SK-N-SH (cell line): ENCODE results near the gene ARAP1. TPM values are rescaled to one million over a fixed set of nuclear protein-coding genes. Genes with fewer than 3 reads are reported as not detected.

Experiments used
- CTCF ChIA-PET: fragments of 300-600, 350-600 bp; formaldehyde crosslinking; extraction: SDS; loops from one replicate; lab custom pipeline; 2021; lab: Yijun Ruan, JAX
- POLR2A ChIA-PET: fragments of 350-600 bp; sonication (Branson Sonifier 250); formaldehyde crosslinking; extraction: SDS; loops from one replicate; lab custom pipeline; 2020; ENCODE audit warnings: antibody characterized with exemption, inconsistent platforms; lab: Yijun Ruan, JAX
- DNase-seq: peaks from one replicate; pipeline ENCODE4 v3.0.0; 2012
- H2AFZ ChIP-seq: fragments of 200-600 bp; sonication (generic); 2 replicates; pipeline ENCODE4 v1.8.1; 2016; ENCODE audit warnings: antibody characterized with exemption, mild to moderate bottlenecking, low read depth
- H3F3A ChIP-seq: fragments of 200-600 bp; sonication (generic); replicated peaks from 2 replicates; pipeline ENCODE3; 2016; ENCODE audit warnings: antibody characterized with exemption, mild to moderate bottlenecking; ENCODE audit not compliant: insufficient read depth
- H3K27ac ChIP-seq, 2 experiments: fragments of 200-500 bp in 1 of 2; fragments of 200-600 bp in 1 of 2; sonication (Bioruptor generic) in 1 of 2; sonication (generic), shearing (Covaris generic) in 1 of 2; 2 replicates each; pipeline versions ENCODE4 v1.5.1 to v1.6.1; 2014 to 2016; ENCODE audit warnings: low read depth in 2 of 2, inconsistent platforms in 1 of 2, low read length in 1 of 2, mild to moderate bottlenecking in 1 of 2, mixed read lengths in 1 of 2
- H3K27me3 ChIP-seq: fragments of 200-600 bp; sonication (generic), shearing (Covaris generic); 2 replicates; pipeline ENCODE4 v1.6.1; 2016; ENCODE audit warnings: mixed run types; ENCODE audit not compliant: insufficient read depth
- H3K36me3 ChIP-seq, 2 experiments: fragments of 200-500 bp in 1 of 2; fragments of 200-600 bp in 1 of 2; sonication (Bioruptor generic) in 1 of 2; sonication (generic) in 1 of 2; replicated peaks in 1 of 2; 2 replicates each; pipeline versions ENCODE3 to v1.5.1; 2014 to 2016; ENCODE audit warnings: low read length in 1 of 2, mild to moderate bottlenecking in 1 of 2; ENCODE audit not compliant: insufficient read depth in 2 of 2, control insufficient read depth in 1 of 2
- H3K4me1 ChIP-seq, 2 experiments: fragments of 200-500 bp in 1 of 2; fragments of 200-600 bp in 1 of 2; sonication (Bioruptor generic) in 1 of 2; sonication (generic), shearing (Covaris generic) in 1 of 2; 2 replicates each; pipeline versions ENCODE4 v1.5.1 to v1.6.1; 2014 to 2016; ENCODE audit warnings: low read depth in 1 of 2, low read length in 1 of 2, mixed run types in 1 of 2; ENCODE audit not compliant: insufficient read depth in 2 of 2, control insufficient read depth in 1 of 2
- H3K4me2 ChIP-seq: fragments of 200-600 bp; sonication (generic), shearing (Covaris generic); 2 replicates; pipeline ENCODE4 v1.6.1; 2017; ENCODE audit warnings: mixed run types
- H3K4me3 ChIP-seq, 2 experiments: fragments of 200-500 bp in 1 of 2; fragments of 200-600 bp in 1 of 2; sonication (Bioruptor generic) in 1 of 2; sonication (generic), shearing (Covaris generic) in 1 of 2; 2 replicates each; pipeline versions ENCODE4 v1.5.1 to v1.8.1; 2014 to 2016; ENCODE audit warnings: low read depth in 2 of 2, inconsistent platforms in 1 of 2, low read length in 1 of 2, mild to moderate bottlenecking in 1 of 2, mixed read lengths in 1 of 2, moderate library complexity in 1 of 2
- H3K79me2 ChIP-seq: fragments of 200-600 bp; sonication (generic); 2 replicates; pipeline ENCODE4 v1.8.1; 2017; ENCODE audit warnings: mild to moderate bottlenecking; ENCODE audit not compliant: insufficient read depth
- H3K9ac ChIP-seq: fragments of 200-600 bp; sonication (generic); 2 replicates; pipeline ENCODE4 v1.6.1; 2017; ENCODE audit warnings: mixed run types
- H3K9me2 ChIP-seq: fragments of 200-600 bp; sonication (generic); 2 replicates; pipeline ENCODE4 v1.6.1; 2017; ENCODE audit warnings: mixed run types
- H3K9me3 ChIP-seq: fragments of 200-600 bp; sonication (generic); 2 replicates; pipeline ENCODE4 v1.6.1; 2017; ENCODE audit warnings: mixed run types, mild to moderate bottlenecking, moderate library complexity
- H4K20me1 ChIP-seq: fragments of 200-600 bp; sonication (generic); 2 replicates; pipeline ENCODE4 v1.6.1; 2017; ENCODE audit warnings: mild to moderate bottlenecking, mixed run types; ENCODE audit not compliant: insufficient read depth
- FOSL2 ChIP-seq: IDR thresholded peaks from 2 replicates; pipeline ENCODE4 v1.4.0; 2012; ENCODE audit warnings: low read depth, mild to moderate bottlenecking, moderate library complexity, borderline replicate concordance
- FOXJ3 ChIP-seq: sonication (generic); formaldehyde crosslinking; IDR thresholded peaks from 2 replicates; pipeline ENCODE4 v1.5.1; 2020; ENCODE audit warnings: mild to moderate bottlenecking, missing genetic modification reagents
- GABPA ChIP-seq: IDR thresholded peaks from 2 replicates; pipeline ENCODE4 v1.4.0; 2012; ENCODE audit warnings: low read depth, mild to moderate bottlenecking
- GATA2 ChIP-seq: sonication (generic); formaldehyde crosslinking; IDR thresholded peaks from 2 replicates; pipeline ENCODE4 v1.5.0; 2020; ENCODE audit warnings: mild to moderate bottlenecking, missing genetic modification reagents
- MXI1 ChIP-seq: IDR thresholded peaks from 2 replicates; pipeline ENCODE4 v1.6.1; 2012; ENCODE audit warnings: mild to moderate bottlenecking, low read depth, low read length, improper control_type of control experiment
- NFIC ChIP-seq: IDR thresholded peaks from 2 replicates; pipeline ENCODE4 v1.4.0; 2012; ENCODE audit warnings: borderline replicate concordance
- POLR2AphosphoS5 ChIP-seq: IDR thresholded peaks from 2 replicates; pipeline ENCODE4 v1.6.1; 2012; ENCODE audit warnings: low read depth, low read length
- RXRA ChIP-seq: IDR thresholded peaks from 2 replicates; pipeline ENCODE4 v1.4.0; 2012; ENCODE audit warnings: low read depth, mild to moderate bottlenecking, borderline replicate concordance
- TAF1 ChIP-seq: IDR thresholded peaks from 2 replicates; pipeline ENCODE4 v1.6.1; 2012; ENCODE audit warnings: low read depth, mild to moderate bottlenecking, low read length, moderate library complexity, borderline replicate concordance
- TCF12 ChIP-seq: IDR thresholded peaks from 2 replicates; pipeline ENCODE4 v1.4.0; 2012
- YY1 ChIP-seq: IDR thresholded peaks from 2 replicates; pipeline ENCODE4 v1.4.0; 2012; ENCODE audit warnings: low read depth, mild to moderate bottlenecking
- WGBS: methylation state at CpG from one replicate; pipeline ENCODE4 v1.1.6; 2017; ENCODE audit warnings: low lambda C conversion rate; 5-methylcytosine and 5-hydroxymethylcytosine counted together
- polyA plus RNA-seq, 3 experiments: library from polyadenylated mRNA; depleted of rRNA; stranded (reverse); fragments of >200 nt; gene quantifications; 2 replicates each; pipeline ENCODE4 v1.2.3, GENCODE V29; 2012
- TF ChIP-seq, protein P1 (sequence below): fragments of 150-350 bp; IDR thresholded peaks from 2 replicates; pipeline ENCODE4 v1.6.1; 2016; ENCODE audit warnings: mild to moderate bottlenecking, low read depth, low read length
- TF ChIP-seq, protein P2 (sequence below): fragments of 150-350 bp; IDR thresholded peaks from 2 replicates; pipeline ENCODE4 v1.6.1; 2017; ENCODE audit warnings: antibody characterized with exemption, low read length, low read depth, borderline replicate concordance
- TF ChIP-seq, protein P3 (sequence below): IDR thresholded peaks from 2 replicates; pipeline ENCODE4 v1.4.0; 2012; ENCODE audit warnings: low read depth
- TF ChIP-seq, protein P4 (sequence below): IDR thresholded peaks from 2 replicates; pipeline ENCODE4 v1.6.1; 2012; ENCODE audit warnings: mild to moderate bottlenecking, low read depth, low read length, moderate library complexity
- TF ChIP-seq, protein P5 (sequence below): IDR thresholded peaks from 2 replicates; pipeline ENCODE4 v1.4.0; 2012; ENCODE audit warnings: low read depth, borderline replicate concordance

The ARAP1 gene
- polyA plus RNA-seq, 1 of the 3 experiments (the other 2 are of a cell fraction), result 56.6 TPM

DNA sequence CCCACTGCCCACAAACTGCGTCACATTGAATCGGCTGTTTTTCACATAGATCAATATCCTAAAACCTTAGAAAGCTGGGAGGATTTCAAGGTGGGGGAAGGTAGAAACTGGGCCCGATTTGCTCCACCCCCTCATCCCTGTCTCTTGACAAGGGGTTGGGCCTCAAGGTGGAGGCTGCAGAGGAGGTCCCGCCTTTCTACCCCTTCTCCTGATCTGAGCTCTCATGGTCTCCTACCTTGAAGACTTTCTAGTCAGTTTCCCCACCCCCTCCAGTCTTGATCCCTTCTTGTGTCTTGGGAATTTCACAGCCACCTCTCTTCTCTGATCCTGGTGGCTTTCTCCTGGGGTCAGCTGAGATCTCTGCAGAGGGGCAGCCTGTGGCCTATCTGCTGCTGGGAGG lies 46.2 kb upstream of the ARAP1 start:
- Histone ChIP-seq H3K4me2 (no peak overlapping the region), H3K4me3 (no peak overlapping the region), H2AFZ (no peak overlapping the region), H3K36me3 (no peaks in the 10 kb centered on the region), H3K4me1 (peaks cover 0 to 5% of the 10 kb centered on the region in 2 experiments; a peak in 1 of 4 replicates), H3F3A (no peaks in the 10 kb centered on the region), H3K27me3 (no peaks in the 10 kb centered on the region), H3K9me2 (no peaks in the 10 kb centered on the region), H3K27ac (no peak overlapping the region), H3K9ac (no peak overlapping the region), H4K20me1 (no peaks in the 10 kb centered on the region), H3K79me2 (no peaks in the 10 kb centered on the region), H3K9me3 (no peaks in the 10 kb centered on the region)
- CTCF ChIA-PET, result interaction anchor here (1.6 kb wide), 1 partner anchor 74 kb away, joined by 4 read pairs; no protein-coding TSS in a partner anchor
- POLR2A ChIA-PET, result interaction anchor here (0.6 kb wide), 1 partner anchor 16 kb away, joined by 4 read pairs; no protein-coding TSS in a partner anchor
- no peak for DNase-seq
- TF ChIP-seq, protein P1, sequence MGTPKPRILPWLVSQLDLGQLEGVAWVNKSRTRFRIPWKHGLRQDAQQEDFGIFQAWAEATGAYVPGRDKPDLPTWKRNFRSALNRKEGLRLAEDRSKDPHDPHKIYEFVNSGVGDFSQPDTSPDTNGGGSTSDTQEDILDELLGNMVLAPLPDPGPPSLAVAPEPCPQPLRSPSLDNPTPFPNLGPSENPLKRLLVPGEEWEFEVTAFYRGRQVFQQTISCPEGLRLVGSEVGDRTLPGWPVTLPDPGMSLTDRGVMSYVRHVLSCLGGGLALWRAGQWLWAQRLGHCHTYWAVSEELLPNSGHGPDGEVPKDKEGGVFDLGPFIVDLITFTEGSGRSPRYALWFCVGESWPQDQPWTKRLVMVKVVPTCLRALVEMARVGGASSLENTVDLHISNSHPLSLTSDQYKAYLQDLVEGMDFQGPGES, result no peak
- TF ChIP-seq, protein P2, sequence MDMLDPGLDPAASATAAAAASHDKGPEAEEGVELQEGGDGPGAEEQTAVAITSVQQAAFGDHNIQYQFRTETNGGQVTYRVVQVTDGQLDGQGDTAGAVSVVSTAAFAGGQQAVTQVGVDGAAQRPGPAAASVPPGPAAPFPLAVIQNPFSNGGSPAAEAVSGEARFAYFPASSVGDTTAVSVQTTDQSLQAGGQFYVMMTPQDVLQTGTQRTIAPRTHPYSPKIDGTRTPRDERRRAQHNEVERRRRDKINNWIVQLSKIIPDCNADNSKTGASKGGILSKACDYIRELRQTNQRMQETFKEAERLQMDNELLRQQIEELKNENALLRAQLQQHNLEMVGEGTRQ, result no peak
- TF ChIP-seq, protein P3, sequence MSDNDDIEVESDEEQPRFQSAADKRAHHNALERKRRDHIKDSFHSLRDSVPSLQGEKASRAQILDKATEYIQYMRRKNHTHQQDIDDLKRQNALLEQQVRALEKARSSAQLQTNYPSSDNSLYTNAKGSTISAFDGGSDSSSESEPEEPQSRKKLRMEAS, result no peak
- TF ChIP-seq FOSL2, result no peak
- 75% methylated on average over 4 of the region's 4 CpGs for WGBS

DNA sequence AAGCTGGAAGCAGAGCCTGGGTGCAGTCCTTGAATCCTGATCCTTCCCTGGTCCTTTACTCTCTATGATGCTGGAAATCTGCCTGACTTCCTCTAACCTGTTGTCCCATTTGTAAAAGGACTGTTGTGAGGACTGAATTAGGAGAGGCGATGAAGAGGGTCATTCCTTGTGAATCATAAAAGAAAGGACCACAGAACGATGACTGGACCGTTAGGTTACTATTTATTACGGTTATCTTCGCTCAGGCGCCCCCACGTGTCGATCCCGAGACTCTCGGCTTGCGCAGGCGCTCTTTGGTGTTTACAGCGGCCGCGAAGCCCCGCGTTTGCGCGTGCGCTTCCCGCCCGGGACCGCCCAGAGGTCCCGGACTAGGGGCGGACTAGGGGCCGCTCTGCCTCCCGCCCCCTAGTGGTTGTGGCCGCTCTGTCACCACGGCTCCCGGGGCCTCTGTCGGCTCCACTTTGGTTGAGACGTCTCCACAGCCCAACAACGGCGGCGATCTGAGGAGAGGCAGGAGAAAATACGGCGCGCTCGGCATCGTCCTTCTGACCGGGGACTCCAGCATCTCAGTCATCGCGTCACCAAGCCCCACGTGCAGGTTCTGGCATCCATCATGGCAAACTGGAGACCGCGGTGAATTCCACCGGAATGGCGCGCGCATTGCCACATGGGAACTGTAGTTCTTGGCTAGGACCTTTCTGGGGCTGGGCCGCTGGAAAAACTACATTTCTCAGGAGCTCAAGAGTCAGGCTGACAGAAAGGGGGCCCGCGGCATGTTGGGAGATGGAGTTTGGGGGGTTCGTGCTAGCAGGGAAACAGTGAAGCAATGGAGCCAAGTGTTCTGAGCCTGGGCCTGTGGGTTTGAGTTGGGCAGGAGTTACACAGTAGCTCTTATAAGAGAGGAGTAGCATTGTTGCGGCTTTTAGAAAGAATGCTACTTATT lies 41.5 kb upstream of the ARAP1 start, which contains the start of gene STARD10:
STARD10 (minus strand) TSS at position 623 of the 943 bp plus-strand sequence. CDS start 12,866 bp downstream, outside the sequence.
- WGBS, result 5% methylated on average over 20 of the region's 55 CpGs
- peak; percentile 99 for DNase-seq
- Histone ChIP-seq H3K9ac (peak within 1 kb of the TSS; percentile 69; the same call in 1 of the 2 replicates), H3K36me3 (no peaks in the 10 kb centered on the region), H2AFZ (peak within 1 kb of the TSS; percentile 92), H3K27me3 (no peaks in the 10 kb centered on the region), H3K9me3 (no peaks in the 10 kb centered on the region), H3F3A (no peaks in the 10 kb centered on the region), H3K27ac (peak within 1 kb of the TSS; percentile 66 to 91), H4K20me1 (no peaks in the 10 kb centered on the region), H3K9me2 (no peaks in the 10 kb centered on the region), H3K4me2 (peak within 1 kb of the TSS; percentile 80), H3K79me2 (no peaks in the 10 kb centered on the region), H3K4me1 (peaks cover 9 to 26% of the 10 kb centered on the region in 2 experiments; a peak in 2 of 4 replicates), H3K4me3 (peak within 1 kb of the TSS; percentile 75 to 89)
- CTCF ChIA-PET, result interaction anchor here (0.6 to 4.7 kb wide), 38 partner anchors 9 to 535 kb away, joined by 3 to 198 read pairs (median 4); partner anchors contain the start of genes ARAP1 and FCHSD2
- POLR2A ChIA-PET, result interaction anchor here (0.5 to 2.2 kb wide), 7 partner anchors 18 to 349 kb away, joined by 3 to 5 read pairs (median 4); partner anchors contain the start of gene FCHSD2
- peak; percentile 24 for TF ChIP-seq TCF12
- TF ChIP-seq FOSL2, result 0 out of 2 replicates have a peak, but pooled peaks have one; percentile 6
- peak; percentile 36; the same call in 1 of the 2 replicates for TF ChIP-seq TAF1
- TF ChIP-seq GATA2, result peak; percentile 42; the same call in 1 of the 2 replicates
- no peak for TF ChIP-seq RXRA
- TF ChIP-seq MXI1, result peak; percentile 62
- peak; percentile 64 for TF ChIP-seq POLR2AphosphoS5
- no peak for TF ChIP-seq NFIC
- no peak for TF ChIP-seq FOXJ3
- peak; percentile 63 for TF ChIP-seq GABPA
- TF ChIP-seq YY1, result peak; percentile 91
- TF ChIP-seq, protein P4, sequence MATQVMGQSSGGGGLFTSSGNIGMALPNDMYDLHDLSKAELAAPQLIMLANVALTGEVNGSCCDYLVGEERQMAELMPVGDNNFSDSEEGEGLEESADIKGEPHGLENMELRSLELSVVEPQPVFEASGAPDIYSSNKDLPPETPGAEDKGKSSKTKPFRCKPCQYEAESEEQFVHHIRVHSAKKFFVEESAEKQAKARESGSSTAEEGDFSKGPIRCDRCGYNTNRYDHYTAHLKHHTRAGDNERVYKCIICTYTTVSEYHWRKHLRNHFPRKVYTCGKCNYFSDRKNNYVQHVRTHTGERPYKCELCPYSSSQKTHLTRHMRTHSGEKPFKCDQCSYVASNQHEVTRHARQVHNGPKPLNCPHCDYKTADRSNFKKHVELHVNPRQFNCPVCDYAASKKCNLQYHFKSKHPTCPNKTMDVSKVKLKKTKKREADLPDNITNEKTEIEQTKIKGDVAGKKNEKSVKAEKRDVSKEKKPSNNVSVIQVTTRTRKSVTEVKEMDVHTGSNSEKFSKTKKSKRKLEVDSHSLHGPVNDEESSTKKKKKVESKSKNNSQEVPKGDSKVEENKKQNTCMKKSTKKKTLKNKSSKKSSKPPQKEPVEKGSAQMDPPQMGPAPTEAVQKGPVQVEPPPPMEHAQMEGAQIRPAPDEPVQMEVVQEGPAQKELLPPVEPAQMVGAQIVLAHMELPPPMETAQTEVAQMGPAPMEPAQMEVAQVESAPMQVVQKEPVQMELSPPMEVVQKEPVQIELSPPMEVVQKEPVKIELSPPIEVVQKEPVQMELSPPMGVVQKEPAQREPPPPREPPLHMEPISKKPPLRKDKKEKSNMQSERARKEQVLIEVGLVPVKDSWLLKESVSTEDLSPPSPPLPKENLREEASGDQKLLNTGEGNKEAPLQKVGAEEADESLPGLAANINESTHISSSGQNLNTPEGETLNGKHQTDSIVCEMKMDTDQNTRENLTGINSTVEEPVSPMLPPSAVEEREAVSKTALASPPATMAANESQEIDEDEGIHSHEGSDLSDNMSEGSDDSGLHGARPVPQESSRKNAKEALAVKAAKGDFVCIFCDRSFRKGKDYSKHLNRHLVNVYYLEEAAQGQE, result no peak
- TF ChIP-seq, protein P5, sequence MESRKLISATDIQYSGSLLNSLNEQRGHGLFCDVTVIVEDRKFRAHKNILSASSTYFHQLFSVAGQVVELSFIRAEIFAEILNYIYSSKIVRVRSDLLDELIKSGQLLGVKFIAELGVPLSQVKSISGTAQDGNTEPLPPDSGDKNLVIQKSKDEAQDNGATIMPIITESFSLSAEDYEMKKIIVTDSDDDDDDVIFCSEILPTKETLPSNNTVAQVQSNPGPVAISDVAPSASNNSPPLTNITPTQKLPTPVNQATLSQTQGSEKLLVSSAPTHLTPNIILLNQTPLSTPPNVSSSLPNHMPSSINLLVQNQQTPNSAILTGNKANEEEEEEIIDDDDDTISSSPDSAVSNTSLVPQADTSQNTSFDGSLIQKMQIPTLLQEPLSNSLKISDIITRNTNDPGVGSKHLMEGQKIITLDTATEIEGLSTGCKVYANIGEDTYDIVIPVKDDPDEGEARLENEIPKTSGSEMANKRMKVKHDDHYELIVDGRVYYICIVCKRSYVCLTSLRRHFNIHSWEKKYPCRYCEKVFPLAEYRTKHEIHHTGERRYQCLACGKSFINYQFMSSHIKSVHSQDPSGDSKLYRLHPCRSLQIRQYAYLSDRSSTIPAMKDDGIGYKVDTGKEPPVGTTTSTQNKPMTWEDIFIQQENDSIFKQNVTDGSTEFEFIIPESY, result peak; percentile 83
